Bronchial epithelial cell (primary cell): ENCODE data around the gene CATSPERE. TPM values are rescaled to one million over a fixed set of nuclear protein-coding genes. Genes with fewer than 3 reads are reported as not detected.
A peak's percentile ranks its signal among the peaks of the same experiment; 100 is the strongest.

Experiments used
- DNase-seq: peaks from one replicate; pipeline ENCODE4 v3.0.0-alpha.2; 2010; ENCODE audit warnings: low read depth
- FAIRE-seq: peaks from 2 replicates; lab custom pipeline; 2011; peaks lifted over from hg19 to GRCh38; lab: Jason Lieb, UNC
- H3K27me3 ChIP-seq: 2 replicates; pipeline ENCODE4 v1.5.1; 2011; ENCODE audit warnings: low read length; ENCODE audit not compliant: control insufficient read depth, insufficient read depth
- H3K36me3 ChIP-seq: 2 replicates; pipeline ENCODE4 v1.5.1; 2011; ENCODE audit warnings: low read length; ENCODE audit not compliant: control insufficient read depth, insufficient read depth
- H3K4me3 ChIP-seq: 2 replicates; pipeline ENCODE4 v1.5.1; 2011; ENCODE audit warnings: mild to moderate bottlenecking, low read depth, low read length, control low read depth
- total RNA-seq: library from RNA; depleted of rRNA; stranded (reverse); fragments of >200 nt; gene quantifications from 2 replicates; pipeline ENCODE4 v1.2.1, GENCODE V29; 2014
- TF ChIP-seq, protein P1 (sequence below): IDR thresholded peaks from 2 replicates; pipeline ENCODE4 v1.5.1; 2011; ENCODE audit warnings: mild to moderate bottlenecking, moderate library complexity, low read length, control low read depth, inconsistent platforms; ENCODE audit not compliant: insufficient read depth, severe bottlenecking

The CATSPERE gene
- total RNA-seq, 1 donor from 2014 or later = under 0.01 TPM

DNA sequence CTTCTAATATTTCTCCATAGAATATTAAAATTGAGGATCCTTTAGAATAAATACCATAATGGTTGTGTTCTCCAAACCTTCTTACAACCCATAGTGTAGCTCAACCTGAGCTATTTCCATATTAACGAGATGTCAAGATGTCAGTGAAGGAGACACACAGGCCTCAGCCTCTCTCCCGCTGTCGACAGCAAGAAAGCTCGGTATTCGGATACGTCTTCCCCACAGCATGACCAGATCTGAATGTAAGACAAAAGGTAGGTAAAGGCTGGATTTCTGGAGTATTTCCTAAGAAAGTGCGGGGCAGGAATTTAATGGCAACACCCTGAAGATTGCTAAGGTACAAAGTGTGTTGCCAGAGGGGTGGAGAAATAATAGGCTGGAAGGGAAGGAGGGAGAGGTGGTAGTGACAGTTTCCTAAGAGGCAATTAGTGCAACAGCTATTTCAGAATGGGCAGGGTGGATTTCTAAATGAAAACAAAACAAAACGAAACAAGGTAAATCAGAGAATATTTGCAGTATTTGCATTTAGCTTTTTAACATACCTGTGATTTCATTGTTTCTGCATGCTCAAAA, 11.1 kb upstream of the CATSPERE start:
- H3K27me3 ChIP-seq = no peaks in the 10 kb centered on the region
- no peak for DNase-seq
- FAIRE-seq = no peak
- H3K36me3 ChIP-seq = no peaks in the 10 kb centered on the region
- TF ChIP-seq, protein P1, sequence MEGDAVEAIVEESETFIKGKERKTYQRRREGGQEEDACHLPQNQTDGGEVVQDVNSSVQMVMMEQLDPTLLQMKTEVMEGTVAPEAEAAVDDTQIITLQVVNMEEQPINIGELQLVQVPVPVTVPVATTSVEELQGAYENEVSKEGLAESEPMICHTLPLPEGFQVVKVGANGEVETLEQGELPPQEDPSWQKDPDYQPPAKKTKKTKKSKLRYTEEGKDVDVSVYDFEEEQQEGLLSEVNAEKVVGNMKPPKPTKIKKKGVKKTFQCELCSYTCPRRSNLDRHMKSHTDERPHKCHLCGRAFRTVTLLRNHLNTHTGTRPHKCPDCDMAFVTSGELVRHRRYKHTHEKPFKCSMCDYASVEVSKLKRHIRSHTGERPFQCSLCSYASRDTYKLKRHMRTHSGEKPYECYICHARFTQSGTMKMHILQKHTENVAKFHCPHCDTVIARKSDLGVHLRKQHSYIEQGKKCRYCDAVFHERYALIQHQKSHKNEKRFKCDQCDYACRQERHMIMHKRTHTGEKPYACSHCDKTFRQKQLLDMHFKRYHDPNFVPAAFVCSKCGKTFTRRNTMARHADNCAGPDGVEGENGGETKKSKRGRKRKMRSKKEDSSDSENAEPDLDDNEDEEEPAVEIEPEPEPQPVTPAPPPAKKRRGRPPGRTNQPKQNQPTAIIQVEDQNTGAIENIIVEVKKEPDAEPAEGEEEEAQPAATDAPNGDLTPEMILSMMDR = no peak
- peak overlapping the region; percentile 95 for H3K4me3 ChIP-seq

DNA sequence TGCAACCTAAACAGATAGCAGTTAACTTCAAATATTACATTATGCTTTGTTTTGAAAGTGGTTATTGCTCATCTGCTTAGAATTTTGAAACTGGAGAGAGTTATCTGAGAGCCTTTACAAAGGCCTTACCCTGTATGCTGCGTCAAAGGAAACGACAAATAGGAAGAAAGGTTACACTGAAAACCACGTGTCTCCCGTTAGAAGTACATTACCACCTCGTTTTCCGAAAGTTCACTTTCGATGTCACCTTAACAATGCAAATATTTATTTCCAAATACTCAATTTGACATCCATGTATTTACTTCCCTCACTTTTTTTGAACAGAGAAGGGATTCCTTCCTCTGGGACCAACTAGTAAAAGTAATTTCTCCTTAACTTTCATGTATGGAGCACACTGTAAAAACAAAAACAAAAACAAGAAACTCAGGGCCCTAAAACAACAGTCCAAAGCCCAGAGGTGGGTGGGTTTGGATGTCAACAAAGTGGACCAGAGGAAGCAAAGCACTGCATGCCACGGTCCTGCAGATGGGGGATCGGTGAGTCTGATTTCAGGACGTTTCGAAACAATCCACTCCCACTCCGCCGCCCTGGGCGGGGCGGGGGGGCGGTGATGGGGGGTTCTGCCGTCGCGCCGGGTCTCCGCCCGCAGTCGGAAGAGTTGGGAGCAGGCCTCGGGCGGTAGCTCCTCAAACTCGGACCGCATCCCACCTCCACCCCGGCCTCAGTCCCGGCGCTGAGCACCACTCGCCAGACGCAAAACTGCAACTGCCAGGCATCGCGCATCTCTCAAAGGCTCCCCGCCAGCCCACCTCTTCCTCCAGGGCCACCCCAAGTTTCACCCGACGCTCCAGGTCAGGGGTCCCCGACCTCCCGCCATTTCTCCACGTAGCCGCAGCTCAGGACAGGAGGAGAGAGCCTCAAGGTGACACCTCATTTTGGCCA, 10.2 kb upstream of the CATSPERE start:
- H3K4me3 ChIP-seq = peak overlapping the region; percentile 95
- no peaks in the 10 kb centered on the region for H3K27me3 ChIP-seq
- no peak for FAIRE-seq
- TF ChIP-seq, protein P1 = no peak
- DNase-seq = peak; percentile 49
- no peaks in the 10 kb centered on the region for H3K36me3 ChIP-seq

DNA sequence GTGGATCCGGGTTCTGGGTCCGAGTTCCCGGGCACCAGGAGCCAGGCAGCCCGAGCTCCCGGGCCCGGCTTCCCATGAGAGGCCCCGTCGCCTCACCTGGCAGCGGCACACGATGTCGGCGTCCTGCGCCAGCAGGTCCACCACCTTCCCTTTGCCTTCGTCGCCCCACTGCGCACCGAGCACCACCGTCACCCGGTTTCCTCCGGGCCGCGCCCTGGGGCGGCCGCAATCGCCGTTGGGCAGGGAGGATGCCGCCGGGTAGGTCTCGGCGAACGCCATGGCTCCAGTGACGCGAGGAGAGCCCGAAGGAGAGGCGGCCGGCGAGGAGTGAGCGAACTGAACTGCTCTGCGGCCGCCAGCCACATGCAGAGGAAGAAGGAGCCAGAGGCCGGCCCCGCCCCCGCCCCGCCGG, 9.5 kb upstream of the CATSPERE start, which contains the start of gene ADSS2:
Gene ADSS2, minus strand, starts transcription at position 371 of the 412 bp plus-strand sequence. Its CDS starts 92 bp downstream, at position 279.
- Histone ChIP-seq H3K27me3 (no peaks in the 10 kb centered on the region), H3K36me3 (no peaks in the 10 kb centered on the region), H3K4me3 (peak within 1 kb of the TSS; percentile 95)
- FAIRE-seq (no peak), DNase-seq (no peak)
- TF ChIP-seq, protein P1 = no peak

DNA sequence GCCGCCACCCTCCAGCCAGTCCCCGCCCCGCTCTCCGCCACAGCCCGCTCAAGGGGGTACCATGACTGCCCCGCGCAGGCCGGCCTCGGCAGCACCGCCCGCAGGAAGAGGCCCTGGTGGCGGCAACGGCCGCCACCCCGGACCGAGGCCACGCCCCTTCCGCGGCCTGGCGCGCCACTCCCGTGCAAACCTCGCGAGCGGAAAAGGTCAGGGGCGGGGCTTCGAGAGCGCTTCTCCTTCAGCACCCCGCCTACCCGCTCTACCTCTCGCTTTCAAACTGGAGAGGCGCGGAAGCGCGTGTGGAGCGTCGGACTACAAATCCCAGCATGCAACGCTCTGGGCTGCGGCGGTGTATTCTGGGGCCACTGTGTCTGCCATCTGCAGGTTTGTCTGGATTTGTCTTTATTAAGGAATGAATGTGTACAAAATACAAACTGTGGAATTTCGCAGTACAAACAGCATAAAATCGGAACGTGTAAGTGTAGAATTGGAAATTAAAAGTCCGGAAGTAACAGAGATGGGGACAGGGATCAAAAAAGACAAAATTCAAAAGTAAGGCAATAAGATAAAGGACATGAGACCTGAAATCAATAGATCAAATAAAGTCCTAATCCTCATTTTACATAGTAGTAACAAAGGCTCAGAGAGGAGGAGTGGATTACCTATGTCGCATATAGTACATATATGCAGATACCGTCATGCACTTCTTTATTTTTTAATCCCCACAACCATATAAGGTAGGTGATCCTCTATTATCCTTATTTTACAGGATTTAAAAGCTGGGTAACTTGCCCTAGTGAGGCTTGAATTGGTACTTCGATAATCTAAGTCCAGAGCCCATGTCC, 8.9 kb upstream of the CATSPERE start:
- H3K36me3 ChIP-seq = no peaks in the 10 kb centered on the region
- DNase-seq (peak; percentile 95), FAIRE-seq (no peak)
- H3K4me3 ChIP-seq = peak overlapping the region; percentile 95
- TF ChIP-seq, protein P1 = peak; percentile 35
- H3K27me3 ChIP-seq = no peaks in the 10 kb centered on the region

DNA sequence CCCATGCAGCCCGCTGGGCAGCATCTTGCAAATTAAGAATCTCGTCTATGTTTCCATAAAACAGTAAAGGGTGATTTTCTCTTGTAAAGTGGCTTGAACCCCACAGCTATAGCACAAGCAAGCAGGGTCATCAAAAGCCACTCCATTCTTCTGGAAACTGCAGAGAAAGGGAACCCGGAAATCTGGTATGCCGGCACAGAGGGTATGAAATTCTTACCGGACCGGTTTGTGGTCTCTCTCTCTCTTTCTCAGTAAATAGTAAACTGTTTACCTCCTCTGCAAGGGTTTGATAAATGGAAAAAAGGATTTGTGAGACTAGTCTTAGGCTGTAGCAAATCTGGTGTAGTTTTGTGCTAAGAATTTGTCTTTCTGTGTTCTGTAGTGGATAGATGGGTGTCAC, 6.7 kb upstream of the CATSPERE start:
- Histone ChIP-seq H3K36me3 (no peaks in the 10 kb centered on the region), H3K4me3 (no peak overlapping the region), H3K27me3 (no peaks in the 10 kb centered on the region)
- DNase-seq (peak; percentile 38), FAIRE-seq (no peak)
- TF ChIP-seq, protein P1 = no peak
